Bronchial epithelial cell (primary cell): ENCODE measurements around the gene HMGXB3. TPM values are rescaled to one million over a fixed set of nuclear protein-coding genes. Genes with fewer than 3 reads are reported as not detected.

Experiments
- DNase-seq: peaks from one replicate; pipeline ENCODE4 v3.0.0-alpha.2; 2010; ENCODE audit warnings: low read depth
- FAIRE-seq: peaks from 2 replicates; lab custom pipeline; 2011; peaks lifted over from hg19 to GRCh38; lab: Jason Lieb, UNC
- H3K27me3 ChIP-seq: 2 replicates; pipeline ENCODE4 v1.5.1; 2011; ENCODE audit warnings: low read length; ENCODE audit not compliant: control insufficient read depth, insufficient read depth
- H3K36me3 ChIP-seq: 2 replicates; pipeline ENCODE4 v1.5.1; 2011; ENCODE audit warnings: low read length; ENCODE audit not compliant: control insufficient read depth, insufficient read depth
- H3K4me3 ChIP-seq: 2 replicates; pipeline ENCODE4 v1.5.1; 2011; ENCODE audit warnings: mild to moderate bottlenecking, low read depth, low read length, control low read depth
- total RNA-seq: library from RNA; depleted of rRNA; stranded (reverse); fragments of >200 nt; gene quantifications from 2 replicates; pipeline ENCODE4 v1.2.1, GENCODE V29; 2014
- TF ChIP-seq, protein P1 (sequence below): IDR thresholded peaks from 2 replicates; pipeline ENCODE4 v1.5.1; 2011; ENCODE audit warnings: mild to moderate bottlenecking, moderate library complexity, low read length, control low read depth, inconsistent platforms; ENCODE audit not compliant: insufficient read depth, severe bottlenecking

The HMGXB3 gene
- total RNA-seq, 1 donor from 2014 or later = 22.9 TPM

GRCh38 chr5:150097152-150097551, 96.6 kb downstream of the HMGXB3 start:
- Histone ChIP-seq H3K27me3 (no peaks in the 10 kb centered on the region), H3K36me3 (no peaks in the 10 kb centered on the region), H3K4me3 (no peak overlapping the region)
- FAIRE-seq = no peak
- TF ChIP-seq, protein P1, sequence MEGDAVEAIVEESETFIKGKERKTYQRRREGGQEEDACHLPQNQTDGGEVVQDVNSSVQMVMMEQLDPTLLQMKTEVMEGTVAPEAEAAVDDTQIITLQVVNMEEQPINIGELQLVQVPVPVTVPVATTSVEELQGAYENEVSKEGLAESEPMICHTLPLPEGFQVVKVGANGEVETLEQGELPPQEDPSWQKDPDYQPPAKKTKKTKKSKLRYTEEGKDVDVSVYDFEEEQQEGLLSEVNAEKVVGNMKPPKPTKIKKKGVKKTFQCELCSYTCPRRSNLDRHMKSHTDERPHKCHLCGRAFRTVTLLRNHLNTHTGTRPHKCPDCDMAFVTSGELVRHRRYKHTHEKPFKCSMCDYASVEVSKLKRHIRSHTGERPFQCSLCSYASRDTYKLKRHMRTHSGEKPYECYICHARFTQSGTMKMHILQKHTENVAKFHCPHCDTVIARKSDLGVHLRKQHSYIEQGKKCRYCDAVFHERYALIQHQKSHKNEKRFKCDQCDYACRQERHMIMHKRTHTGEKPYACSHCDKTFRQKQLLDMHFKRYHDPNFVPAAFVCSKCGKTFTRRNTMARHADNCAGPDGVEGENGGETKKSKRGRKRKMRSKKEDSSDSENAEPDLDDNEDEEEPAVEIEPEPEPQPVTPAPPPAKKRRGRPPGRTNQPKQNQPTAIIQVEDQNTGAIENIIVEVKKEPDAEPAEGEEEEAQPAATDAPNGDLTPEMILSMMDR = no peak
- no peak for DNase-seq

GRCh38 chr5:150101023-150101422, 100.5 kb downstream of the HMGXB3 start:
- Histone ChIP-seq H3K27me3 (no peaks in the 10 kb centered on the region), H3K4me3 (no peak overlapping the region), H3K36me3 (no peaks in the 10 kb centered on the region)
- no peak for FAIRE-seq
- DNase-seq = no peak
- TF ChIP-seq, protein P1 = no peak

Other genes starting within 250 kb of the HMGXB3 start
- not detected in 2 replicates for gene PDE6A, start 55.9 kb upstream of the HMGXB3 start, total RNA-seq
- 1.8 TPM in 2 replicates for gene SLC26A2, start 40.0 kb upstream of the HMGXB3 start, total RNA-seq
- gene TIGD6, start 85 bp upstream of the HMGXB3 start, total RNA-seq = 5.8 and 6.8 TPM in 2 replicates
- gene CSF1R, start 85.8 kb downstream of the HMGXB3 start, total RNA-seq = not detected in 2 replicates
- gene PDGFRB, start 155.1 kb downstream of the HMGXB3 start, total RNA-seq = 0.26 and 1.6 TPM in 2 replicates
- gene CDX1, start 166.0 kb downstream of the HMGXB3 start, total RNA-seq = not detected in 2 replicates
- not detected in 2 replicates for gene SLC6A7, start 189.3 kb downstream of the HMGXB3 start, total RNA-seq